DMS153 (cell line): ENCODE measurements around the gene CATSPERD.
"Not testable (repeated sequence)": the region's sequence is repeated elsewhere in the genome, so short reads cannot be mapped to it uniquely, and the experiment has no call there.

Source experiments
- DNase-seq: peaks from one replicate; lab custom pipeline; 2025; lab: John Stamatoyannopoulos, UW

The CATSPERD gene

GRCh38 chr19:5697022-5697889, 23.2 kb upstream of the CATSPERD start:
- no peak for DNase-seq

GRCh38 chr19:5697890-5698634, 22.4 kb upstream of the CATSPERD start:
- DNase-seq = no peak

GRCh38 chr19:5698635-5699422, 21.6 kb upstream of the CATSPERD start:
- DNase-seq = no peak

- no peak for DNase-seq
Observed at GRCh38 chr19:5700455-5701092, 19.9 kb upstream of the CATSPERD start.

GRCh38 chr19:5702053-5702410, 18.4 kb upstream of the CATSPERD start:
- DNase-seq = not testable (repeated sequence)

GRCh38 chr19:5703819-5704818, 16.3 kb upstream of the CATSPERD start:
- DNase-seq = no peak

- no peak for DNase-seq
Observed at GRCh38 chr19:5705552-5705951, 14.9 kb upstream of the CATSPERD start.

- DNase-seq = no peak
Observed at GRCh38 chr19:5706876-5707573, 13.4 kb upstream of the CATSPERD start.

- no peak for DNase-seq
Observed at GRCh38 chr19:5707576-5708575, 12.6 kb upstream of the CATSPERD start.

GRCh38 chr19:5711025-5711424, 9.4 kb upstream of the CATSPERD start:
- no peak for DNase-seq

- no peak for DNase-seq
Observed at GRCh38 chr19:5711713-5712161, 8.7 kb upstream of the CATSPERD start.

- no peak for DNase-seq
Observed at GRCh38 chr19:5713228-5713627, 7.2 kb upstream of the CATSPERD start.

GRCh38 chr19:5714816-5715215, 5.6 kb upstream of the CATSPERD start:
- no peak for DNase-seq

- DNase-seq = no peak
Observed at GRCh38 chr19:5717215-5717935, 3.1 kb upstream of the CATSPERD start.

- DNase-seq = no peak
Observed at GRCh38 chr19:5718037-5718578, 2.3 kb upstream of the CATSPERD start.

GRCh38 chr19:5718579-5719273, 1.7 kb upstream of the CATSPERD start:
- DNase-seq = no peak

- no peak for DNase-seq
Observed at GRCh38 chr19:5719274-5719960, 1.0 kb upstream of the CATSPERD start.
